MM.1S (cell line): ENCODE measurements around the gene CCDC154.

Experiments used
- CTCF ChIP-seq: fragments of 300-600 bp; sonication (generic); IDR thresholded peaks from 2 replicates; pipeline ENCODE4 v1.5.1; 2016; ENCODE audit warnings: antibody characterized with exemption, low read length, mixed read lengths
- EZH2 ChIP-seq: fragments of 300-600 bp; sonication (generic); optimal IDR thresholded peaks from 2 replicates; pipeline ENCODE3; 2017; ENCODE audit warnings: low read depth, mild to moderate bottlenecking, antibody characterized with exemption, low read length, mixed read lengths
- EZH2phosphoT487 ChIP-seq: fragments of 300-600 bp; sonication (generic); IDR thresholded peaks from 2 replicates; pipeline ENCODE4 v1.6.1; 2018; ENCODE audit warnings: antibody characterized with exemption, low read length

- TF ChIP-seq EZH2 (no peak), CTCF (no peak), EZH2phosphoT487 (no peak)
These were observed 16.6 kb downstream of the CCDC154 start for GRCh38 chr16:1427473-1428461.
